OCI-LY7 (cell line): ENCODE results near the gene ITGB1. TPM values are rescaled to one million over a fixed set of nuclear protein-coding genes. Genes with fewer than 3 reads are reported as not detected.
A peak's percentile ranks its signal among the peaks of the same experiment; 100 is the strongest.

Experiments
- BruUV-seq: library from RNA; stranded (reverse); fragments of 400-500 nt; replicated peaks from 2 replicates; lab custom pipeline; 2021; lab: Mats Ljungman, UMichigan
- CTCF ChIA-PET: fragments of 300-600 bp; sonication (Branson Sonifier 250); formaldehyde crosslinking; loops from one replicate; lab custom pipeline; 2022; ENCODE audit warnings: antibody characterized with exemption; ENCODE audit not compliant: unreplicated experiment; lab: Charles Lee
- POLR2A ChIA-PET: fragments of 300-600 bp; sonication (Branson Sonifier 250); formaldehyde crosslinking; loops from one replicate; lab custom pipeline; 2022; ENCODE audit warnings: antibody characterized with exemption; lab: Charles Lee
- DNase-seq: peaks from one replicate; pipeline ENCODE4 v3.0.0-alpha.2; 2015; ENCODE audit warnings: low spot score
- H2AFZ ChIP-seq: fragments of 200-600 bp; sonication (generic), shearing (Covaris generic); 2 replicates; pipeline ENCODE4 v1.6.1; 2014; ENCODE audit warnings: mild to moderate bottlenecking, antibody characterized with exemption, low read length, moderate library complexity
- H3K27ac ChIP-seq: fragments of 200-600 bp; sonication (generic); 2 replicates; pipeline ENCODE4 v1.5.1; 2014; ENCODE audit warnings: mixed run types, low read depth, mild to moderate bottlenecking, moderate library complexity, low read length, inconsistent platforms; ENCODE audit not compliant: poor library complexity, severe bottlenecking
- H3K36me3 ChIP-seq: fragments of 200-600 bp; sonication (generic); 2 replicates; pipeline ENCODE4 v1.6.1; 2014; ENCODE audit warnings: mild to moderate bottlenecking, antibody characterized with exemption, low read length, moderate library complexity, mixed read lengths; ENCODE audit not compliant: insufficient read depth
- H3K4me1 ChIP-seq: fragments of 200-600 bp; sonication (generic); 2 replicates; pipeline ENCODE4 v1.5.1; 2014; ENCODE audit warnings: mild to moderate bottlenecking, low read length; ENCODE audit not compliant: insufficient read depth, poor library complexity, severe bottlenecking
- H3K4me2 ChIP-seq: fragments of 200-600 bp; sonication (generic); 2 replicates; pipeline ENCODE4 v1.6.1; 2014; ENCODE audit warnings: mild to moderate bottlenecking, low read length
- H3K4me3 ChIP-seq: fragments of 200-600 bp; sonication (generic); 2 replicates; pipeline ENCODE4 v1.5.1; 2014; ENCODE audit warnings: mild to moderate bottlenecking, low read depth, low read length; ENCODE audit not compliant: poor library complexity, severe bottlenecking
- H3K79me2 ChIP-seq: fragments of 200-600 bp; sonication (generic); 2 replicates; pipeline ENCODE4 v1.6.1; 2016; ENCODE audit warnings: low read depth, mild to moderate bottlenecking, low read length, moderate library complexity, mixed read lengths; ENCODE audit not compliant: insufficient read depth
- H3K9me2 ChIP-seq: fragments of 200-600 bp; sonication (generic); 2 replicates; pipeline ENCODE4 v1.6.1; 2016; ENCODE audit warnings: mild to moderate bottlenecking, low read length, mixed read lengths; ENCODE audit not compliant: insufficient read depth
- H3K9me3 ChIP-seq: fragments of 200-600 bp; sonication (generic); 2 replicates; pipeline ENCODE4 v1.6.1; 2014; ENCODE audit warnings: mild to moderate bottlenecking, mixed run types, low read length, mixed read lengths
- H4K20me1 ChIP-seq: fragments of 200-600 bp; sonication (generic); 2 replicates; pipeline ENCODE4 v1.6.1; 2014; ENCODE audit warnings: mild to moderate bottlenecking, antibody characterized with exemption, low read length, moderate library complexity, mixed read lengths; ENCODE audit not compliant: insufficient read depth
- CTCF ChIP-seq: fragments of 200-600 bp; sonication (generic); conservative IDR thresholded peaks from 2 replicates; pipeline ENCODE4 v1.5.1; 2014; ENCODE audit warnings: mild to moderate bottlenecking, antibody characterized with exemption, low read length, moderate library complexity, mixed read lengths
- EZH2phosphoT487 ChIP-seq: fragments of 200-600 bp; sonication (generic); IDR thresholded peaks from 2 replicates; pipeline ENCODE4 v1.6.1; 2018; ENCODE audit warnings: low read depth, borderline replicate concordance, mild to moderate bottlenecking, mixed run types, antibody characterized with exemption, low read length, moderate library complexity, mixed read lengths
- intact Hi-C: fragments of 100-400 bp; cut with micrococcal nuclease; formaldehyde crosslinking; loops from one replicate; pipeline ENCODE4 v1.10.0; 2022; ENCODE audit not compliant: unreplicated experiment
- total RNA-seq, 2 experiments: library from RNA; depleted of rRNA in 1 of 2; stranded (reverse); fragments of >200 nt in 1 of 2; shearing (Covaris generic) in 1 of 2; gene quantifications; 2 replicates each; pipeline ENCODE4 v1.2.3, GENCODE V29; 2014 to 2022

ITGB1 gene
- total RNA-seq, 2 experiments from 2014 or later = 165 to 167 TPM

GRCh38 chr10:32955299-32955772 lies 2.7 kb downstream of the ITGB1 start:
- intact Hi-C loops = loop anchor here (5.0 kb wide), 2 partner anchors 147 to 578 kb away; no protein-coding TSS in a partner anchor
- Histone ChIP-seq H3K36me3 (peaks cover 57% of the 10 kb centered on the region), H4K20me1 (peaks cover 51% of the 10 kb centered on the region), H3K4me3 (peak overlapping the region; percentile 94), H3K9me3 (no peaks in the 10 kb centered on the region), H3K27ac (peak overlapping the region; percentile 64), H3K9me2 (no peaks in the 10 kb centered on the region), H3K4me2 (peak overlapping the region; percentile 85), H3K79me2 (peaks cover 95% of the 10 kb centered on the region), H2AFZ (no peak overlapping the region), H3K4me1 (peaks cover 61% of the 10 kb centered on the region)
- DNase-seq = no peak
- ChIA-PET CTCF (no interaction called here), POLR2A (interaction anchor here (0.6 to 7.0 kb wide), 16 partner anchors 9 to 159 kb away, joined by 3 to 68 read pairs (median 4); no protein-coding TSS in a partner anchor)
- no TSS peak for BruUV-seq
- no peak for TF ChIP-seq CTCF
- TF ChIP-seq EZH2phosphoT487 = no peak

- Histone ChIP-seq H3K9me3 (no peaks in the 10 kb centered on the region), H2AFZ (no peak overlapping the region), H3K9me2 (no peaks in the 10 kb centered on the region), H3K36me3 (peaks cover 63% of the 10 kb centered on the region), H3K4me3 (peak overlapping the region; percentile 94), H3K4me2 (peak overlapping the region; percentile 85), H3K79me2 (peaks cover 95% of the 10 kb centered on the region), H3K4me1 (peaks cover 61% of the 10 kb centered on the region), H4K20me1 (peaks cover 51% of the 10 kb centered on the region), H3K27ac (peak overlapping the region; percentile 64)
- BruUV-seq = no TSS peak
- TF ChIP-seq CTCF (no peak), EZH2phosphoT487 (no peak)
- no peak for DNase-seq
- intact Hi-C loops = loop anchor here (5.0 kb wide), 2 partner anchors 148 to 577 kb away; no protein-coding TSS in a partner anchor
- POLR2A ChIA-PET = interaction anchor here (0.6 to 7.0 kb wide), 19 partner anchors 9 to 160 kb away, joined by 3 to 68 read pairs (median 4); no protein-coding TSS in a partner anchor
- CTCF ChIA-PET = no interaction called here
These were observed 3.3 kb downstream of the ITGB1 start for GRCh38 chr10:32954545-32955298.
